H1 (cell line): ENCODE data around the gene STRN4. TPM values are rescaled to one million over a fixed set of nuclear protein-coding genes. Genes with fewer than 3 reads are reported as not detected.

Experiments
- CBX8 ChIP-seq: fragments of 300-800, 300-1000 bp; sonication (generic); IDR thresholded peaks from 2 replicates; pipeline ENCODE4 v1.7.1; 2016; ENCODE audit warnings: low read depth, low read length, borderline replicate concordance
- CHD2 ChIP-seq: IDR thresholded peaks from 2 replicates; pipeline ENCODE4 v1.6.1; 2012; ENCODE audit warnings: low read length, improper control_type of control experiment
- SP1 ChIP-seq: IDR thresholded peaks from 2 replicates; pipeline ENCODE4 v1.6.1; 2011; ENCODE audit warnings: low read depth, low read length
- TBP ChIP-seq: IDR thresholded peaks from 2 replicates; pipeline ENCODE4 v1.6.1; 2011; ENCODE audit warnings: low read depth, low read length, improper control_type of control experiment
- polyA plus RNA-seq, 7 experiments: library from polyadenylated mRNA; depleted of rRNA in 3 of 7; stranded (reverse) in 5 of 7; unstranded in 2 of 7; fragments of >200 nt in 5 of 7; fragments of 200-250 nt in 2 of 7; gene quantifications; 1 replicate in 5 of 7; 2 replicates in 1 of 7; 4 replicates in 1 of 7; pipeline versions ENCODE4 v1.2.1 to v1.2.3, GENCODE V29; 2011 to 2013; ENCODE audit warnings: missing spikeins in 2 of 7, mixed read lengths in 2 of 7
- total RNA-seq: library from RNA; stranded (reverse); fragmentation: NEBNext Ultra II Directional; extraction: Animal tissue kit (Norgen Biotek cat#: 25700); gene quantifications from 2 replicates; pipeline ENCODE4 v1.2.1, GENCODE V29; 2021

STRN4 gene
- total and polyA plus RNA-seq, 2 of the 8 experiments (the other 6 are each of a cell fraction or from before 2014, with no cell fraction given): 120 to 187 TPM

DNA sequence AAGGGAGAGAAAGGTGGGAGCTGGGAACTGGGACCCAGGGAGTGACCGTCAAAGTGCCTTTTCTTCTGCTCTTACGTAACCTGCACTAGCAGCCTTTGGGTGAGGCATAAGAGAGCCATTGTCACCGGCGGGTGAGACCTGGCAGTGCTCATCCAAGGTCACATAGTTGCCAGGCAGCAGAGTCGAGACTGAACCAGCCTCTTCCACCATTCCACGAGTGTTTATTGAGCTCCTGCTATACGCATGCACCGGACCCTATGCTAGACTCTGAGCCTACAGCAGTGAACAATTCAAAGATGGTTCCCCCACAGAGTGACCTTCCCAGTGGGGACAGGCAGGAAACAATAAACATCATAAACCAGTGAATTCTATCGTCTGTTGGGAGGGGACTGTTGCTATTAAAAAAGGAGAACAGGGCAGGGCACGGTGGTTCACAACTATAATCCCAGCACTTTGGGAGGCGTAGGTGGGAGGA lies 18.6 kb upstream of the STRN4 start (continued):
- TF ChIP-seq SP1: no peak
- no peak for TF ChIP-seq TBP
- no peak for TF ChIP-seq CBX8
- TF ChIP-seq CHD2: no peak
